Neuron (in vitro differentiated cells): ENCODE measurements around the gene TTLL5.
"Not testable (repeated sequence)": the region's sequence is repeated elsewhere in the genome, so short reads cannot be mapped to it uniquely, and the experiment has no call there.

Experiments
- H2AFZ ChIP-seq: one replicate; pipeline ENCODE4 v1.6.1; 2013; ENCODE audit warnings: low read depth, mild to moderate bottlenecking, inconsistent platforms, low read length, moderate library complexity
- H3K27me3 ChIP-seq: one replicate; pipeline ENCODE4 v1.6.1; 2013; ENCODE audit warnings: low read length; ENCODE audit not compliant: insufficient read depth
- H3K36me3 ChIP-seq: one replicate; pipeline ENCODE4 v1.6.1; 2013; ENCODE audit warnings: low read length; ENCODE audit not compliant: insufficient read depth
- H3K4me1 ChIP-seq: one replicate; pipeline ENCODE4 v1.6.1; 2013; ENCODE audit warnings: low read length; ENCODE audit not compliant: insufficient read depth
- H3K4me3 ChIP-seq: 2 replicates; pipeline ENCODE4 v1.5.1; 2013; ENCODE audit warnings: mild to moderate bottlenecking, low read length, moderate library complexity
- H3K9me3 ChIP-seq: one replicate; pipeline ENCODE4 v1.6.1; 2013; ENCODE audit warnings: low read length

TTLL5 gene

DNA sequence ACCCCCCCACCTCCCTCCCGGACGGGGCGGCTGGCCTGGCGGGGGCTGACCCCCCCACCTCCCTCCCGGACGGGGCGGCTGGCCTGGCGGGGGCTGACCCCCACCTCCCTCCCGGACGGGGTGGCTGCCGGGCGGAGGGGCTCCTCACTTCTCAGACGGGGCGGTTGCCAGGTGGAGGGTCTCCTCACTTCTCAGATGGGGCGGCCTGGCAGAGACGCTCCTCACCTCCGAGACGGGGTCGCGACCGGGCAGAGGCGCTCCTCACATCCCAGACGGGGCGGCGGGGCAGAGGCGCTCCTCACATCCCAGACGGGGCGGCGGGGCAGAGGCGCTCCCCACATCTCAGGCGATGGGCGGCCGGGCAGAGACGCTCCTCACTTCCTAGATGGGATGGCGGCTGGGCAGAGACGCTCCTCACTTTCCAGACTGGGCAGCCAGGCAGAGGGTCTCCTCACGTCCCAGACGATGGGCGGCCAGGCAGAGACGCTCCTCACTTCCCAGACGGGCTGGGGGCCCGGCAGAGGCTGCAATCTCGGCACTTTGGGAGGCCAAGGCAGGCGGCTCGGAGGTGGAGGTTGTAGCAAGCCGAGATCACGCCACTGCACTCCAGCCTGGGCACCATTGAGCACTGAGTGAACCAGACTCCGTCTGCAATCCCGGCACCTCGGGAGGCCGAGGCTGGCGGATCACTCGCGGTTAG, 264.2 kb downstream of the TTLL5 start:
- not testable (repeated sequence) for H3K9me3 ChIP-seq, H3K4me1 ChIP-seq, H3K36me3 ChIP-seq, H3K27me3 ChIP-seq, H2AFZ ChIP-seq, H3K4me3 ChIP-seq

DNA sequence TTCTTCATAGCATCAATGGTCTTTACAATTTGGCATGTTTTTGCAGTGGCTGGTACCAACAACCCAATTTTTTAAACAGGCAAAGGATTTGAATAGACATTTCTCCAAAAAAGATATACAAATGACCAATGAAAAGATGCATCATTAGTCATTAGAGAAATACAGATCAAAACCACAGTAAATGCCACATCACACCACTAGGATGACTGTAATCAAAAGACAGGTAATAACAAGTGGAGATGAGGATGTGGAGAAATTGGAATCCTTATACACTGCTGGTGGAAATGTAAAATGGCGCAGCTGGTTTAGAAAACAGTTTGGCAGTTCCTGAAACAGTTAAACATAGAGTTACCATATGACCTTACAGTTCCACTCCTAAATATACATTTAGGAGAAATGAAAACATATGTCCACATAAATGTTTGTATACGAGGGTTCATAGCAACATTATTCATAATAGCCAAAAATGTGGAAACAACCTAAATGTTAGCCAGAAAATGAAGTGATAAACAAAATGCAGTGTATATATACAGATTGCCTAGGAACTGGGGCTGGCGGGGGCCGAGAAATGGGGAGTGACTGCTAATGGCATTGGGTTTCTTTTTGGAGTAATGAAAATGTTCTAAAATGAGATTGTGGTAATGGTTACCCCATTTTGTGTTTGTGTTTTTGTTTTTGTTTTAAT, 265.5 kb downstream of the TTLL5 start:
- Histone ChIP-seq H2AFZ (no peak overlapping the region), H3K4me3 (no peak overlapping the region), H3K4me1 (no peaks in the 10 kb centered on the region), H3K27me3 (no peaks in the 10 kb centered on the region), H3K36me3 (no peaks in the 10 kb centered on the region), H3K9me3 (no peaks in the 10 kb centered on the region)

DNA sequence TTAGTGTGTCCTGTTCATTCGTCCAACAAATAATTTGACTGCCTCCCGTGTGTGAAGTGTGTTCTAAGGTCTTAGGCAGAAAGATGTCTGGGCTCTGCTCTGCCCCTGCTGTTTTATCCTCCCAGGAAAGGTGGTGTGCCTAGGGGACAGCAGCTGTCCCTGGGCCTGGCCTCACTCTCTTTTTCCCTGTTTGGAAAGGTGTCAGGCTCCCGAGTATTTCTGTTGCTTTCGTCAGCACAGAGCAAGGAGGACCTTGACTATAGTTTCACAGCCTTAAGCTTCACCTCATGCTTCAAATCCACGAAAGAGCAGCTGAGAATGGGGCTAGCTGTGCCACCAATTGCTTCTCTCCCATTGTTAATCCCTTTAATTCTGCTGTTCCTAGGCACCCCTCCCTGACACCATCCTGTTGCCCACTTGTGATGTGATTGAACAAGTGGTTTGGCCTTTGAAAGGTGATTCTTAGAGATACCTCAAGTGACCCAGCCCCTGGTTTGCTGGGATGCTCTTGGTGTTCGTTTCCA, 266.6 kb downstream of the TTLL5 start:
- Histone ChIP-seq H2AFZ (no peak overlapping the region), H3K9me3 (no peaks in the 10 kb centered on the region), H3K4me3 (no peak overlapping the region), H3K27me3 (no peaks in the 10 kb centered on the region), H3K4me1 (no peaks in the 10 kb centered on the region), H3K36me3 (no peaks in the 10 kb centered on the region)

GRCh38 chr14:75928690-75929181, 267.7 kb downstream of the TTLL5 start:
- H3K4me3 ChIP-seq, result no peak overlapping the region

DNA sequence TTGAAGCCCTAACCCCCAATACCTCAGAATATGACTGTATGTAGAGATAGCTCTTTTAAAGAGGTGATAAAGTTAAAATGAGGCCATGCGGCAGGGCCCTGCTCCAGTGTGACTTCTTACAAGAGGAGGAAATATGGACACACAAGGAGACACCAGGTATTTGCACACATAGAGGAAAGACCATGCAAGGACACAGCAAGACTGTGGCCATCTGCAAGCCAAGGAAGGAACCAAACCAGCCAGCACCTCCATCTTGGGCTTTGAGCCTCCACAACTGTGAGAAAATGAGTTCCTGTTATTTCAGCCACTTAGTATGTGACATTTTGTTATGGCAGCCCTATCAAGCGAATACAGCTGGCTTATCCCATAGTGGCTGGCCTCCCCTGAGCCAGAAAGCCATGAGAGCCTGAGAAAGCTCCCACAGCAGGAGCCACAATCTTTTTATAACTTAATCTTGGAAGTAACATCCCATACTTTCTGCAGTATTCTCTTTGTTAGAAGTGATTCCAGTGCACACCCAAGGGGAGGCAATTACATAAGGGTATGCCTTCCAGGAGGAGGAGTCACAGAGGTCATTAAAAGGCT, 272.8 kb downstream of the TTLL5 start:
- Histone ChIP-seq H3K9me3 (no peaks in the 10 kb centered on the region), H3K4me1 (no peaks in the 10 kb centered on the region), H3K4me3 (no peak overlapping the region), H3K27me3 (no peaks in the 10 kb centered on the region), H2AFZ (no peak overlapping the region), H3K36me3 (no peaks in the 10 kb centered on the region)

More at GRCh38 chr14:75928690-75929181, 267.7 kb downstream of the TTLL5 start:
- Histone ChIP-seq H3K36me3 (no peaks in the 10 kb centered on the region), H2AFZ (no peak overlapping the region), H3K27me3 (no peaks in the 10 kb centered on the region), H3K4me1 (no peaks in the 10 kb centered on the region), H3K9me3 (no peaks in the 10 kb centered on the region)

DNA sequence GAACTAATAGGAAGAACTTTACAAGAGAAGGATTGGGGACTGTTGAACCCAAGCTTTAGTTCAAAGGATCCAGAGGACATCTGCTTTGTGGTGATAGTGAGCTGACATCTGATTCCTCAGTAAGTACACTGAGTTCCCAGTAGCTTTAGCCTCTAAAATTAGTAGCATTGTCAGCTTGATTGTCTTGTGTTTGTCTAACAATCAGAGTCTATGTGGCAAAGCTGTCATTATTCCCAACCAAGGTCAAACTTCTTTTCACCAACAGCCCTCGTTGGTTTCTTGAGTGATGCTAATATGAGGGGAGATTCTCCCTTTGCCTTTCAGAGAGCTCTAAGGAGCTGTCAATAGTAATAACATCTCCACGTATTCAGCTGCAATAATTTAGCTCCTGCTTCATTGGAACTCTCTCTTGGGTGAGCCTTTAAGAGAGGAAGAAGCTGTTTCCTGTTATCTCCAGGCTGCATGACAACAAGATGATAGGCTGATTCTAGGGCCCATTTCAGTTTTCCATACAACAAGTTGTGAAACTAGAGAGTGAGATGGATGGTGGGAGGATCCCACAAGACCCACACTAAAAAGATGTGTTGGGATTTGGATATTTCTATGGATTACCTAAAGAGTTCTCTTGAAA, 274.1 kb downstream of the TTLL5 start:
- Histone ChIP-seq H3K4me1 (no peaks in the 10 kb centered on the region), H3K27me3 (no peaks in the 10 kb centered on the region), H3K9me3 (no peaks in the 10 kb centered on the region), H3K4me3 (no peak overlapping the region), H2AFZ (no peak overlapping the region), H3K36me3 (no peaks in the 10 kb centered on the region)

- H3K9me3 ChIP-seq, result no peaks in the 10 kb centered on the region
- no peak overlapping the region for H3K4me3 ChIP-seq
- no peaks in the 10 kb centered on the region for H3K36me3 ChIP-seq
- no peaks in the 10 kb centered on the region for H3K4me1 ChIP-seq
- H3K27me3 ChIP-seq, result no peaks in the 10 kb centered on the region
- H2AFZ ChIP-seq, result no peak overlapping the region
Observed at GRCh38 chr14:75939200-75939599, 278.2 kb downstream of the TTLL5 start.

DNA sequence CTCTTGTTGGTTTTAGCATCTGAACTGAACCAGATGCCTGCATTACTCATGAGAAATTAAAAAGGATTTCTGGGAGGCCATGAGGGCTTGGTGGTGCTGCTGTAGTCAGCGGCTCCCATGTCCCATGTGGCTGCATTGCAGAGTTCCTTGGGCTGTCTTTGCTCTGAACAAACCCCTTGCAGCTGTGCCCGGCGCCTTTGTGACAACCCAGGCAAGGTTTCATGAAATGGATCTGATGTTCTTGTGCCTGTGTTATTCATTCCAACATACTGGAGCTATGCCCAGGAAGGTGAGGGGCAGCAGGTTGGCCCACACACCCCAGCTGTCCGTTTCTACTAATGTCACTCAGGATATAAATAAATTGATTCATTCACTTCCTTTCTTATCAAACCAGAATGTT, 280.0 kb downstream of the TTLL5 start:
- Histone ChIP-seq H2AFZ (no peak overlapping the region), H3K9me3 (no peaks in the 10 kb centered on the region)

DNA sequence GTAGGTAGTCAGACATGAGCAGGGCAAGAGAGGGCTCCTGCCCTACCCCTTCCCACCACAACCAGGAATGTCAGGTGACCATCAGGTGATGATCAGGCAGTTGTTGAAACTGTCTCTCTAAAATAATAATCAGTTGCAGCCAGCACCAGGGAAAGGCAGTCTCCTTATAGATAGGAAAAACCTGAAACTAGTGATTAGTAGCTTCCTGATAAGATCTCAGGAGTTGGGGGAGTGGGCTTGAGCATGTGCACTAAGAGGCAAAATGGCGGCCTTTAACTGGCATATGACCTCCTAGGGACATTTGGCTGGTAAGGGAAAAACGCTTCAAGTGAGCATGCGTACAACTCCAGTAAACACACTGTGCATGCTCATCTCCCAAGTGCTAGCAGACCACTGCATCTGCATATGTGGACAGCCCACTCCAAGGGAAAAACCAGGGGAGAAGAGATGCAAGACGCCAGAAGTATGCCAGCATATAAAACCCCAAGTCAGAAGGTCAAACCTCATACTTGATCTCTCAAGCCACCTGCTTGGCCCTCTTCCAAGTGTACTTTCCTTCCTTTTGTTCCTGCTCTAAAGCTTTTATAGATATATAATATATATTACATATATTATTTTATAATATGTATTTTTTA, 283.7 kb downstream of the TTLL5 start:
- no peaks in the 10 kb centered on the region for H3K4me1 ChIP-seq
- H2AFZ ChIP-seq, result no peak overlapping the region
- H3K36me3 ChIP-seq, result no peaks in the 10 kb centered on the region
- H3K9me3 ChIP-seq, result no peaks in the 10 kb centered on the region
- H3K4me3 ChIP-seq, result no peak overlapping the region
- H3K27me3 ChIP-seq, result no peaks in the 10 kb centered on the region

More for the DNA sequence above, 280.0 kb downstream of the TTLL5 start:
- H3K4me1 ChIP-seq, result no peaks in the 10 kb centered on the region
- no peak overlapping the region for H3K4me3 ChIP-seq
- no peaks in the 10 kb centered on the region for H3K27me3 ChIP-seq
- no peaks in the 10 kb centered on the region for H3K36me3 ChIP-seq

GRCh38 chr14:75946785-75947184, 285.7 kb downstream of the TTLL5 start:
- no peak overlapping the region for H3K4me3 ChIP-seq
- no peaks in the 10 kb centered on the region for H3K36me3 ChIP-seq
- no peaks in the 10 kb centered on the region for H3K9me3 ChIP-seq
- H2AFZ ChIP-seq, result no peak overlapping the region
- H3K27me3 ChIP-seq, result no peaks in the 10 kb centered on the region
- no peaks in the 10 kb centered on the region for H3K4me1 ChIP-seq

DNA sequence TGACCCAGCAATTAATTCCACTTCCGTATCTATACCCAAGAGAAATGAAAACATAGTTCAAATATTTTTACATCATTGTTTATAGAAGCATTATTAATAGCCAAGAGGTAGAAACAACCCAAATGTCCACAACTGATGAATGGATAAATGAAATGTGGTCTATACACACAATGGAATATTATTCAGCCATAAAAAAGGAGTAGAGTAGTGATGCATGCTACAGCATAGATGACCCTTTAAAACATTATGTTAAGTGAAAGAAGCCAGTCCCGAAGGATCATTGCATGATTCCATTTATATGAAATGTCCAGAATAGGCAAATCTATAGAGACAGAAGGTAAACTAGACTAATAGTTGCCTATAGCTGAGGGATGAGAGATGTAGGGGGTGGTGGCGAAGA, 291.4 kb downstream of the TTLL5 start:
- no peak overlapping the region for H2AFZ ChIP-seq
- no peaks in the 10 kb centered on the region for H3K27me3 ChIP-seq
- peaks cover 2% of the 10 kb centered on the region for H3K36me3 ChIP-seq
- H3K4me3 ChIP-seq, result no peak overlapping the region
- H3K4me1 ChIP-seq, result no peaks in the 10 kb centered on the region
- no peaks in the 10 kb centered on the region for H3K9me3 ChIP-seq

DNA sequence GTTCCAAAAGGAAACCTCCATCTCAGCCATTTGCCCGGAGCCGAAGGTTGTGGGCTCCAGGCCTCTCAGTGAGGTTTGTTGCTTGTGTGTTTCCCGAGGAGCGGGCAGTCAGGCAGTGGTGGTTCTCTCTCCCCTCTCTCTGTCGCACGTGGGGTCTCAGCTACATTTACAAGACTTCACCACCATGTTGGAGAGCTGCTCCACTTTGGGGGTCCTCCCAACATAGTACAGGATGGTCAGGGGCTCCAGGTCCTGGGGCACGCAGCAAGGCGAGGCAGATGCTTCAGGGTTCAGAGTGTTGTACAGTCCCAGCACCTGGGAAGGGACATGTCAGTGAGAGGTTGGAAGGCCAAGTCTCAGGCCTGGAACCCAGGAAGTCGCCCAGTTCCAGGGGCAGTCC, 298.0 kb downstream of the TTLL5 start:
- Histone ChIP-seq H3K4me3 (no peak overlapping the region), H2AFZ (no peak overlapping the region), H3K36me3 (peaks cover 2% of the 10 kb centered on the region), H3K4me1 (no peaks in the 10 kb centered on the region), H3K9me3 (no peaks in the 10 kb centered on the region), H3K27me3 (no peaks in the 10 kb centered on the region)
